ENCODE measurements around the gene ETS2.

- TF ChIP-seq CTCF (IDR thresholded peaks at IDR 0.05; ENCODE audit: insufficient read depth, low read length, poor library complexity, severe bottlenecking) (no peak), EZH2phosphoT487 (conservative IDR thresholded peaks at IDR 0.05; ENCODE audit: low read length) (no peak)
These were observed 16.5 kb upstream of the ETS2 start for GRCh38 chr21:38789275-38789674.
